ENCODE measurements around the gene CHD9.

CHD9 gene

DNA sequence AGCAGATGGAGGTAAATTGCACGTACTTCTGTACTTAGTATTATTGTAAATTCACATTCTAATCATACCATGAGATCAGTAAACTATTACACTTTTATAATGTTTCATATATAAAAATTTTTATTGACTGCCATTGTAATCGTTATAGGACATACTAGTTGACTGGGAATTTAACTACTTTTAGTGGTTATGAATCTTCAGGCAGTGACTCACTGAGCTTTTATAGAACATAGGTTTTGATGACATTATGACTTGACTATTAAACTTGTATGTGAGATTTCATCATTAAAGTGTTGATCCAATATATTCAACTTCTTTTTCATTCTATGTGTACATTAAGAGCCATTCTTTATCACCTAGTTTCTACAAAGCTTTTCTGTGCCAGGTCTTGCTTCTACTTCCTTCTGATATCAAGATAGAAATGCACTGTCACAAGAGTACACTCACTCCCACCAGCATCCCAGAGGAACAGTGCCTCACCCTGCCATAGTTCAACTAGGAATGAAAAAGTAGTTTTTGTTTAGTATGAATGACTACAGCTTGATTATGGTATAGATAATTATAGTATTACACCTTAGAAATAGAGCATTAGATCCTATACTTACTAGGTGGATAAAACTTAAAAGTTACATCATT is 237.1 kb downstream of the CHD9 start:
- DNase-seq (ENCODE audit: low read depth): no peak
- TF ChIP-seq, protein P1, sequence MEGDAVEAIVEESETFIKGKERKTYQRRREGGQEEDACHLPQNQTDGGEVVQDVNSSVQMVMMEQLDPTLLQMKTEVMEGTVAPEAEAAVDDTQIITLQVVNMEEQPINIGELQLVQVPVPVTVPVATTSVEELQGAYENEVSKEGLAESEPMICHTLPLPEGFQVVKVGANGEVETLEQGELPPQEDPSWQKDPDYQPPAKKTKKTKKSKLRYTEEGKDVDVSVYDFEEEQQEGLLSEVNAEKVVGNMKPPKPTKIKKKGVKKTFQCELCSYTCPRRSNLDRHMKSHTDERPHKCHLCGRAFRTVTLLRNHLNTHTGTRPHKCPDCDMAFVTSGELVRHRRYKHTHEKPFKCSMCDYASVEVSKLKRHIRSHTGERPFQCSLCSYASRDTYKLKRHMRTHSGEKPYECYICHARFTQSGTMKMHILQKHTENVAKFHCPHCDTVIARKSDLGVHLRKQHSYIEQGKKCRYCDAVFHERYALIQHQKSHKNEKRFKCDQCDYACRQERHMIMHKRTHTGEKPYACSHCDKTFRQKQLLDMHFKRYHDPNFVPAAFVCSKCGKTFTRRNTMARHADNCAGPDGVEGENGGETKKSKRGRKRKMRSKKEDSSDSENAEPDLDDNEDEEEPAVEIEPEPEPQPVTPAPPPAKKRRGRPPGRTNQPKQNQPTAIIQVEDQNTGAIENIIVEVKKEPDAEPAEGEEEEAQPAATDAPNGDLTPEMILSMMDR (IDR thresholded peaks at IDR 0.05; ENCODE audit: low read depth, low read length): no peak
- TF ChIP-seq MYC (IDR thresholded peaks at IDR 0.05; ENCODE audit: low read depth, low read length) (no peak), POLR2A (IDR thresholded peaks at IDR 0.05; ENCODE audit: extremely low read depth, insufficient read length) (no peak)
- TF ChIP-seq, protein P2, sequence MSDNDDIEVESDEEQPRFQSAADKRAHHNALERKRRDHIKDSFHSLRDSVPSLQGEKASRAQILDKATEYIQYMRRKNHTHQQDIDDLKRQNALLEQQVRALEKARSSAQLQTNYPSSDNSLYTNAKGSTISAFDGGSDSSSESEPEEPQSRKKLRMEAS (IDR thresholded peaks at IDR 0.05; ENCODE audit: low read depth, low read length): no peak

DNA sequence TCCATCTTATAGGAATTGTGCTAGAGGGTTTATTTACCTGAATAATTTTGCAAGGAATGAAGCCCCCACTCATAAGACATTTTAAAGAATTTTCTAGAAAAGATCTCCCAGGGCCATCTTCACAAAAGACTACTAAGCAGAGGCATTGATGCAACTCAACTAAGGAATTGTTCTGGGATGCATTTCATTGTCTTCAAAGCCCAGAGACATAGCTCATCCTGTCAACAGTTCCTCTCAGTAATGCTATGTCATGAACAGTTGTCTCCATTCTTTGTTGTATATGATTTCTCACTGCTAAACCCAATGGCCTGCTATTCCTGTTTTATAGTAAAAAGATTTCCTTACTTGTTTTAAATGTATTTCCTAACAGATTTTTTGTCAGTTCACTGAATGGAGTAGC is 242.7 kb downstream of the CHD9 start:
- H3K4me3 ChIP-seq (ENCODE audit: low read depth, low read length): no peak overlapping the region
- no peak for DNase-seq (ENCODE audit: low read depth)
- TF ChIP-seq, protein P2 (IDR thresholded peaks at IDR 0.05; ENCODE audit: low read depth, low read length): no peak
- TF ChIP-seq, protein P1 (IDR thresholded peaks at IDR 0.05; ENCODE audit: low read depth, low read length): no peak

More for the DNA sequence above, 237.1 kb downstream of the CHD9 start:
- H3K4me3 ChIP-seq (ENCODE audit: low read depth, low read length): no peak overlapping the region

DNA sequence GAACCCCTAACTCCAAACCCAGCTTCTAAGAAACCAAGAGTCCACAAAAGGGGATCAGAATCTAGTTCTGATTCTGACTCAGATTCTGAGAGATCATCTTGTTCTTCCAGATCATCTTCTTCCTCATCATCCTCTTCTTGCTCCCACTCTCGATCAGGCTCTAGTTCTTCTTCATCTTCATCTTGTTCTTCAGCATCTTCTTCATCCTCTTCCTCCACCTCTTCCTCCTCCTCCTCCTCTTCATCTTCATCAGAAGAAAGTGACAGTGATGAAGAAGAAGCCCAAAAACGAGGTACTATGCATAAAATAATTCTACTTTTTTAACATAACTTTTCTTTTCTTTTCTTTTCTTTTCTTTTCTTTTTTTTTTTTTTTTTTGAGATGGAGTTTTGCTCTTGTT is 249.5 kb downstream of the CHD9 start:
- no peak for DNase-seq (ENCODE audit: low read depth)
- TF ChIP-seq MYC (IDR thresholded peaks at IDR 0.05; ENCODE audit: low read depth, low read length) (no peak), POLR2A (IDR thresholded peaks at IDR 0.05; ENCODE audit: extremely low read depth, insufficient read length) (no peak)
- TF ChIP-seq, protein P2 (IDR thresholded peaks at IDR 0.05; ENCODE audit: low read depth, low read length): no peak
- TF ChIP-seq, protein P1 (IDR thresholded peaks at IDR 0.05; ENCODE audit: low read depth, low read length): no peak

DNA sequence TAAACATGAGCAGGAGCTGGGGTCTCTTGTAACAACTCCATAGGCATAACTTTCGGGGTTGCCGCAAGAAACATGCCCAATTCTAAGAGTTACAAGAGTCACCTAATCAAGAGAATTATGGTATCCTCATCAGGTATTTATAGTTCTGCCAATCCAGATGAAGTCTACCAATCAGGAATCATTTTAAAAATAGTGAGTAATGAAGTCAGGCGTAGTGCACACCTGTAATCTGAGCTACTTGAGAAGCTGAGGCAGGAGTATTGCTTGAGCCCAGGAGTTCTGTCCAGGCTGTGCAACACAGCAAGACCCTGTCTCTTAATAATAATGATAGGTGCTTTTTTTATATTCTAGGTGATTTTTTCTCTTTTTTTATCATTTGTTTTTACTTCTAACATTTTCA is 251.0 kb downstream of the CHD9 start:
- no peak overlapping the region for H3K4me3 ChIP-seq (ENCODE audit: low read depth, low read length)
- DNase-seq (ENCODE audit: low read depth): no peak
- TF ChIP-seq, protein P1 (IDR thresholded peaks at IDR 0.05; ENCODE audit: low read depth, low read length): no peak
- TF ChIP-seq MYC (IDR thresholded peaks at IDR 0.05; ENCODE audit: low read depth, low read length): no peak
- TF ChIP-seq, protein P2 (IDR thresholded peaks at IDR 0.05; ENCODE audit: low read depth, low read length): no peak

More for the DNA sequence above, 249.5 kb downstream of the CHD9 start:
- no peak overlapping the region for H3K4me3 ChIP-seq (ENCODE audit: low read depth, low read length)

DNA sequence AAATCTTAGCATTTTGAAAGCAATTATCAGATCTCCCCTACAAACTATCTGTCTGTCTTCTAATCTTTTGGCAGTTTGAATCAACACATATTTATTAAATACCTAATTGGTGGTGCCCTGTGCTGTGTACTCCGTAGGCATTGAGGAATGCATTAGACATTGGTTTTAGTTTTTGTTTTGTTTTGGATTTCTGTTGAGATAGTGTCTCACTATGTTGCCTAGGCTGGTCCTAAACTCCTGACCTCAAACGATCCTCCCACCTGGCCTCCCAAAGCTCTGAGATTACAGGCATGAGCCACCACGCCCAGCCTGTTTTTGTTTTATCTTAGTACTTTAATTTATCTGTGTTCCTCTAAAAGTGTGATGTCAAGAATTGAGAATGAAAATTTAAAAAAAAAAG is 254.7 kb downstream of the CHD9 start:
- no peak for DNase-seq (ENCODE audit: low read depth)
- TF ChIP-seq, protein P1 (IDR thresholded peaks at IDR 0.05; ENCODE audit: low read depth, low read length): no peak
- TF ChIP-seq POLR2A (IDR thresholded peaks at IDR 0.05; ENCODE audit: extremely low read depth, insufficient read length) (no peak), MYC (IDR thresholded peaks at IDR 0.05; ENCODE audit: low read depth, low read length) (no peak)
- TF ChIP-seq, protein P2 (IDR thresholded peaks at IDR 0.05; ENCODE audit: low read depth, low read length): no peak
- H3K4me3 ChIP-seq (ENCODE audit: low read depth, low read length): no peak overlapping the region
